Activated CD4-positive, alpha-beta memory T cell treated with anti-CD3 and anti-CD28 coated beads, Interleukin-2, amount 10 ng/mL, durations not matched to agents 7 days and 5 days (primary cell): ENCODE results near the gene CCDC192. TPM values are rescaled to one million over a fixed set of nuclear protein-coding genes. Genes with fewer than 3 reads are reported as not detected.

Experiments
- CTCF ChIA-PET: fragments of 350-600 bp; sonication (Branson Sonifier 250); formaldehyde crosslinking; loops from one replicate; lab custom pipeline; 2021; ENCODE audit warnings: antibody characterized with exemption, inconsistent platforms; lab: Charles Lee
- POLR2A ChIA-PET: fragments of 350-600 bp; sonication (Branson Sonifier 250); formaldehyde crosslinking; loops from one replicate; lab custom pipeline; 2021; ENCODE audit warnings: antibody characterized with exemption; lab: Charles Lee
- DNase-seq: peaks from one replicate; pipeline ENCODE4 v3.0.0-alpha.2; 2020
- H3K27ac Mint-ChIP-seq: one replicate; pipeline ENCODE4 v1.8.0; 2021; ENCODE audit warnings: mild to moderate bottlenecking, mixed read lengths
- H3K27me3 Mint-ChIP-seq: one replicate; pipeline ENCODE4 v1.8.0; 2021; ENCODE audit warnings: mixed read lengths
- H3K36me3 Mint-ChIP-seq: one replicate; pipeline ENCODE4 v1.8.0; 2021; ENCODE audit warnings: low read depth, mixed read lengths
- H3K4me1 Mint-ChIP-seq: one replicate; pipeline ENCODE4 v1.8.0; 2021; ENCODE audit warnings: mixed read lengths
- H3K4me3 Mint-ChIP-seq: one replicate; pipeline ENCODE4 v1.8.0; 2021; ENCODE audit warnings: mild to moderate bottlenecking, mixed read lengths
- H3K9me3 Mint-ChIP-seq: one replicate; pipeline ENCODE4 v1.8.0; 2021; ENCODE audit warnings: mixed read lengths
- total RNA-seq, 2 experiments: library from RNA; stranded (reverse); gene quantifications; one replicate each; pipeline ENCODE4 v1.2.3, GENCODE V29; 2021

Gene CCDC192
- total RNA-seq, 2 experiments from 2014 or later = not detected

DNA sequence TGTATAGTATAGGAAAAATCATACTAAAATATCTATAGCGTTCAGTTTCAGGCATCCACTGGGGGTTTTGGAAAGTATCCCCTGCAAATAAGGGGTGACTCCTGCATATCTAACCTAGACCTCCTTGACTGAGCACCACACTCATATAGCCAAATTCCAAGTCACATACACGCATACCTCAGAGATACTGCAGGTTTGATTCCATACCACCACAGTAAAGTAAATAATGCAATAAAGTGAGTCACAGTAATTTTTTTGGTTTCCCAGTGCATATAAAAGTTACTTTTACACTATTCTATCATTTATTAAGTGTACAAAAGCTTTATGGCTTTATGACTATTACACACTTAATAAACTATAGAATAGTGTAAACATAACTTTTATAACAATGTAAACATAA lies 151.3 kb downstream of the CCDC192 start:
- Mint-ChIP-seq H3K27me3 (peaks cover 2% of the 10 kb centered on the region), H3K36me3 (no peaks in the 10 kb centered on the region), H3K4me1 (peaks cover 11% of the 10 kb centered on the region), H3K27ac (no peak overlapping the region), H3K9me3 (no peaks in the 10 kb centered on the region), H3K4me3 (no peak overlapping the region)
- ChIA-PET CTCF (no interaction called here), POLR2A (no interaction called here)
- no peak for DNase-seq

DNA sequence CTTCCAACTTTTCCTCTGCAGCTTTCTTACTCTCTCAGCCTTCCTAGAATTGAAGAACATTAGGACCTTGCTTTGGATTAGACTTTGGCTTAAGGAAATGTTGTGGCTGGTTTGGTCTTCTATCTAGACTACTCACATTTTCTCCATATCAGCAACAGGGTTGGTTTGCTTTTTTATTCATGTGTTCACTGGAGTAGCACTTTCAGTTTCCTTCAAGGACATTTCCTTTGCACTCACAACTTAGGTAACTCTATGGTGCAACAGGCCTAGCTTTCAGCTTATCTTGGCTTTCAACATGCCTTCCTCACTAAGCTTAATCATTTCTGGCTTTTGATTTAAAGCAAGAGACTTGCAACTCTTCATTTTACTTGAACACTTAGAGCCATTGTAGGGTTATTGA lies 153.1 kb downstream of the CCDC192 start:
- H3K27ac Mint-ChIP-seq = no peak overlapping the region
- H3K9me3 Mint-ChIP-seq = no peaks in the 10 kb centered on the region
- no peak for DNase-seq
- H3K27me3 Mint-ChIP-seq = peaks cover 6% of the 10 kb centered on the region
- POLR2A ChIA-PET = no interaction called here
- H3K4me3 Mint-ChIP-seq = no peak overlapping the region
- CTCF ChIA-PET = interaction anchor here (0.8 to 1.0 kb wide), 2 partner anchors 10 to 11 kb away, joined by 3 read pairs; no protein-coding TSS in a partner anchor
- H3K4me1 Mint-ChIP-seq = peaks cover 11% of the 10 kb centered on the region
- no peaks in the 10 kb centered on the region for H3K36me3 Mint-ChIP-seq

DNA sequence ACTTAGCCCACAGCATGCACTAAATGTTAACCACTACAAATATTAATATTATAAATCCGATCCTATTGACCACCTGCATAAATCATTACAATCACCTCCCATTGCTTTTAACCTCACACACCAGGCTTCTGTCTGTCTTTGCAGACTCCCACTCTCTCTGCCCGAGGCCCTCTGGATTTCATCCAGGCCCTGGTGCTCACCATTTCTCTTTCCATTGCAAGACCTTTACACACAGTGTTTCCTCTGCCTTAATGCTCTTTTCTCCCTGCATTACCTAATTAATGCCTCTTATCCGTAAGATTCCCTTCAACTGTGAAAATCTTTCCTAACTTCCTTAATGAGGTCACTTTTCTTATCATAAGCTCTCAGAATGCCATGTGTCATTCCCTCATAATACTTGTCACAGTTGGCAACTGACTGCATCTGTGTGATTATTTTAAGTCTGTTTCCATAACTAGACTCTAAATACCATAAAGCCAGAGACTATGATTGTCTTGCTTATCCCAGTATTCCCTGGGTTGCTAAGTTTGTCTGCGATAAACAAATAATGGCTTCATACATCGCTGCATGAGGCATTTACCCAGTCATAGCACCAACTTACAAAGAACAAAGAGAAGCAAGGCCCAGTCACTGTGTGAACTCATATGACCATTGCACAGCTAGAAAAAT lies 155.1 kb downstream of the CCDC192 start:
- Mint-ChIP-seq H3K9me3 (no peaks in the 10 kb centered on the region), H3K36me3 (no peaks in the 10 kb centered on the region), H3K27me3 (peaks cover 6% of the 10 kb centered on the region), H3K4me1 (peaks cover 11% of the 10 kb centered on the region), H3K27ac (no peak overlapping the region), H3K4me3 (no peak overlapping the region)
- POLR2A ChIA-PET = interaction anchor here (1.1 kb wide), 1 partner anchor 11 kb away, joined by 4 read pairs; no protein-coding TSS in a partner anchor
- no peak for DNase-seq
- CTCF ChIA-PET = no interaction called here

DNA sequence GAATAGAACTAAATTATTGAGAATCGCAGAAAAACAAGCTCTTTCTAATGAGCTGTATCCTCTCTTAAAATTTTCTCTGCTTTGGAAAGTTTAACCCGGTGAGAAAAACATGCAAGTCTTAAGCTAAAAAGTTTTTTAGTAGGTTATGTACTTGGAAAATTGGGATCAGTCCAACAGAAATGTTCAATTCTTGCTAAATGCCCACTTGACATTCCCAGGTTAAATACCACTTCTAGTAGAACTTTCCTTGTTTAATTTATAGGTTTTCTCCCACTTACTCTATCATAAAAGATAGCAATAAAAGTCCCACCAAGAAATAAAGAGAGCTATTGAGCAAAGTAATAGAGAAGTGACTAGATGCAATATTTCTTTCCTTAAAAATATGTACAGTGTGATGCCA lies 157.1 kb downstream of the CCDC192 start:
- Mint-ChIP-seq H3K27ac (no peak overlapping the region), H3K9me3 (no peaks in the 10 kb centered on the region), H3K27me3 (peaks cover 4% of the 10 kb centered on the region), H3K4me1 (peaks cover 11% of the 10 kb centered on the region), H3K36me3 (no peaks in the 10 kb centered on the region), H3K4me3 (no peak overlapping the region)
- POLR2A ChIA-PET = no interaction called here
- CTCF ChIA-PET = interaction anchor here (1.1 to 2.2 kb wide), 2 partner anchors 15 to 18 kb away, joined by 3 to 7 read pairs; no protein-coding TSS in a partner anchor
- DNase-seq = no peak

DNA sequence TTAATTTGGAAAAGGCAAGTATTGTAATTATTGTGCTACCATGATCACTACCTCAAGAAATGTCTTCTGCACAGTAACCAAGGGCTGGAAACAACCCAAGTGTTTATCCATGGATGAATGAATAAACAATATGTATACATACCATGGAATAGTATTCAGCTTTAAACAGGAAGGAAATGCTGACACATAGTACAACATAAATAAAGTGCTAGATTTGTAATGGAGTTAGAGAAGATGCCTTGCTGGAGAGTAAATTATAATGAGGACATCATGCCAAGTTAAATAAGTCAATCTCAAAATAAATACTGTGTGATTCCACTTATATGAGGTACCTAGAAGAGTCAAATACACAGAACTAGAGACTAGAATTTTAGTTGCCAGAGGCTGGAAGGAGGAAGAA lies 160.0 kb downstream of the CCDC192 start:
- ChIA-PET CTCF (no interaction called here), POLR2A (no interaction called here)
- Mint-ChIP-seq H3K9me3 (no peaks in the 10 kb centered on the region), H3K27me3 (peaks cover 4% of the 10 kb centered on the region), H3K36me3 (no peaks in the 10 kb centered on the region), H3K4me1 (no peaks in the 10 kb centered on the region), H3K4me3 (no peak overlapping the region), H3K27ac (no peak overlapping the region)
- DNase-seq = no peak

DNA sequence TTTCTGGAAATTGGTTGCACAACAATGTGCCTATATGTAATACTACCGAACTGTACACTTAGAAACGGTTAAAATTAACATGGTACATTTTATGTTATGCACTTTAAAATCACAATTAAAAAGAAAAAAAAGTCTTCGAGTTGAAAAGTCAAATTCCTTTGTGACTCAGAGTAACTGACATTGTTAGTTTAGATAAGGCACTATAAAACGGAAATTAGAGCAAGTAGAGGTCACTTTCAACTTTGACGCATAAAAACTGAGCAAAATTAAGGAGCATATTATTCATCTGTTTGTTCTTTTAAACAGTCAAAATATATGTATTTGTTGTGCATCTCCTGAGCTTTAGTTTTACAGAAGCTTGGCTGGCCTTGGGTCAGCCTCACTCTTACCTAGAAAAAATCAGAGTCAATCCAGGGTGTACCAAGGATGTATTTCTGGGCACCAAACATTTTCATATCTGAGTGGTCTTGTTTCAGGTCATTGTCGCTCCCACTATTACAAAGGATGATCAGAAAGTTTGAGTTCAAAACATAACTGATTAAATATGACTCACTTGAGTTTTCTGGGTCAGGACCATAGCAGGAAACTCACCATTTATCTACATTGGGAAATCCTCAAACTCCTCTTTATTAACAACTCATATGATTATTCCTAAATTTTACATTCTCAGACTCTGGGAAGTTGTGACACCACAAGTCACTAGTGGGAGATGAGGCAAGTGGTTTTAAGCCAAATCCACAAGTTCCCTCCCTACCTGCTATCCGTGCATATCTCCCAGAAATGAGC lies 160.6 kb downstream of the CCDC192 start:
- no peaks in the 10 kb centered on the region for H3K4me1 Mint-ChIP-seq
- H3K27ac Mint-ChIP-seq = no peak overlapping the region
- H3K9me3 Mint-ChIP-seq = no peaks in the 10 kb centered on the region
- no peak for DNase-seq
- peaks cover 4% of the 10 kb centered on the region for H3K27me3 Mint-ChIP-seq
- no peaks in the 10 kb centered on the region for H3K36me3 Mint-ChIP-seq
- ChIA-PET POLR2A (no interaction called here), CTCF (no interaction called here)
- no peak overlapping the region for H3K4me3 Mint-ChIP-seq

DNA sequence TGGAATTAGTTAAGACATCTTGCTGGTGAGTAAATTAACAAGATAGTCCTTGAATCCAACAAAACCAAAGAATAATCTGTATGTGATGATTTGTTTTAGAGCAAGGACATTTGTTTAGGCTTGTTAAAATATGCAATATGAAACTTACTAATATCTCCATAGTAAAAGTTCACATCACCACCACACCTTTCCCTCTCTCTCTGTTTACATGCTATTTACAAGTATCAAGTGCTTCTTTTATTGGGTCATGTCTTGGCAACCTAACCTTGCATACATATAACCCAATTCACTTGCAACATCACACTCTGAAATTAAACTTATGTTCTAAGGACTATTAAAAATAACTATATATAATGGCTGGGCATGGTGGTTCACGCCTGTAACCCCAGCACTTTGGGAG lies 161.3 kb downstream of the CCDC192 start:
- POLR2A ChIA-PET = no interaction called here
- Mint-ChIP-seq H3K27me3 (peaks cover 3% of the 10 kb centered on the region), H3K9me3 (no peaks in the 10 kb centered on the region), H3K36me3 (no peaks in the 10 kb centered on the region), H3K4me1 (no peaks in the 10 kb centered on the region), H3K27ac (no peak overlapping the region), H3K4me3 (no peak overlapping the region)
- DNase-seq = no peak
- CTCF ChIA-PET = interaction anchor here (1.3 kb wide), 1 partner anchor 14 kb away, joined by 3 read pairs; no protein-coding TSS in a partner anchor

DNA sequence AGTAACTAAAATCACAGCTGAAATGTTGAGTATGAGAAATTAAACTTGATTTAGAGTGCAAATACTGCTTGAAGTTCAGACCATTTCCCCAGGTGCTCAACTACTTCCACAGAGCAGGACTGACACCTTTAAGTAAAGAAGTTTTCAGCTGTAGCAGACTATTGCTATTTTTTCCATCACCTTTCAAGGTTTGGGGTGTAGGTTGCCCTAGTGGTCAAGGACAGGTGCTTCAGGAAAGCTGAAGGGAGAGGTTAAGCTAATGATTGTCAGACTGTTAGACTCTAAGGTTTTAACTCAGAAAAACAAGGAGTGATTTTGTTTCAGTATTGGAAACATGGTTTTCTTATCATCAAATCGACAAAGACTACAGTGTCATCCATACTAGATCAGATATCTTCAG lies 162.1 kb downstream of the CCDC192 start:
- CTCF ChIA-PET = interaction anchor here (1.3 to 1.4 kb wide), 2 partner anchors 9 to 13 kb away, joined by 3 read pairs; no protein-coding TSS in a partner anchor
- H3K36me3 Mint-ChIP-seq = no peaks in the 10 kb centered on the region
- no peaks in the 10 kb centered on the region for H3K9me3 Mint-ChIP-seq
- POLR2A ChIA-PET = no interaction called here
- H3K4me3 Mint-ChIP-seq = no peak overlapping the region
- no peaks in the 10 kb centered on the region for H3K27me3 Mint-ChIP-seq
- no peak overlapping the region for H3K27ac Mint-ChIP-seq
- no peak for DNase-seq
- no peaks in the 10 kb centered on the region for H3K4me1 Mint-ChIP-seq

DNA sequence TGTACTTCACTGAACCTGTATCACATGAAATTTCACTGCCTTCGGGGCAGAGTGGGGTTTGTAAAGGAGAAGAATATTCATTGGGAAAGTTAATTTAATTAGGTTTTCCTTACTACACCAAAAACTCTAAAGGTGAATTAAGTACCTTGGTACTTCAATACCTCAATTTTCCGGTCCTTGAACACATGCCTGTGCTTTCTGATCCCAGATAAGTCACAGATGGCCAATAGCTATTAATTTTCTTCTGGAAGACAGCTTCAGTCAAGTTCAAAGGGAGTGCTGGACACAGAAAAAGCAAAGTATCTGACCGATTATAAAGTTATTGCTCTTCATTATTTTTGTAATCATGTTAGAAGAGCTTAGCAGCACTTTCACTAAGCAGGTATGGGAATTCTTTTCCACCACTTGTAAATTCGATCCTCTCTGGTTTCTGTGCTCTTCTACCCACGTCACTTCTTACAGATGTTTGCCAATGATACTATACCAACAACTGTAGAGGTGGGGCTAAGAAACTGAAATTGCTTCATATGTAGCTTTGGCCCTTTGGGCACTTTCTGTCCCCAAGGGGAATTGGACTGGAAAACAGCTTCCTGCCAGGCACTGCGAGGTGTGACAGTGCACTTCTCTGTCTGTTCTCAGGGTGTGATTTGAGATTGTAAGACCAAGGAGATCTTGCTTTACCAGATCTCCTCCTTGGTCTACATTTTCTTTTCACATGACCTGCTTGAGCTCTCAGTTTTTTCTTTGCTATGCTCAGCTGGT lies 164.0 kb downstream of the CCDC192 start:
- Mint-ChIP-seq H3K4me3 (no peak overlapping the region), H3K4me1 (no peaks in the 10 kb centered on the region), H3K36me3 (no peaks in the 10 kb centered on the region), H3K27me3 (no peaks in the 10 kb centered on the region), H3K9me3 (no peaks in the 10 kb centered on the region), H3K27ac (no peak overlapping the region)
- no peak for DNase-seq
- ChIA-PET CTCF (no interaction called here), POLR2A (no interaction called here)

DNA sequence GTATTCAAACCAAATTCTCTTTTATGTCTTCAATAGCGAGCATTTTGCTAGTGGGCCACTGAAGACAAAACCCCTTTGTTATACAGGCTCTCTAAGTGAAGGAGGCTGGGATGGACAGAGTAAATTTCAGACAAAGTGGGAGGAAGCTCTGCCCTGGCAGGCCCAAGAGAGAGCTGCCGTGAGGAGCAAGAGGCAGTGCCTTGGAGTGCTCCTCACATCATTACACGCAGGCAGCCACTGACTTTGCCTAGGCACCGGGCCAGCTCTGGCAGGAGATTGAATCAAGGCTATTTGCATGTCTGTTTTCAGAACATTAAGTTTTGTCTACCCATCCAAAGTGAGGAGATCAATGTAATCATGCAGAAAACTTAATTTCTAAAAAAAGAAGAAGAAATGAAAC lies 167.7 kb downstream of the CCDC192 start:
- H3K36me3 Mint-ChIP-seq = no peaks in the 10 kb centered on the region
- CTCF ChIA-PET = no interaction called here
- no peak overlapping the region for H3K27ac Mint-ChIP-seq
- no peaks in the 10 kb centered on the region for H3K9me3 Mint-ChIP-seq
- H3K4me3 Mint-ChIP-seq = no peak overlapping the region
- POLR2A ChIA-PET = no interaction called here
- no peaks in the 10 kb centered on the region for H3K4me1 Mint-ChIP-seq
- H3K27me3 Mint-ChIP-seq = peaks cover 3% of the 10 kb centered on the region
- no peak for DNase-seq

DNA sequence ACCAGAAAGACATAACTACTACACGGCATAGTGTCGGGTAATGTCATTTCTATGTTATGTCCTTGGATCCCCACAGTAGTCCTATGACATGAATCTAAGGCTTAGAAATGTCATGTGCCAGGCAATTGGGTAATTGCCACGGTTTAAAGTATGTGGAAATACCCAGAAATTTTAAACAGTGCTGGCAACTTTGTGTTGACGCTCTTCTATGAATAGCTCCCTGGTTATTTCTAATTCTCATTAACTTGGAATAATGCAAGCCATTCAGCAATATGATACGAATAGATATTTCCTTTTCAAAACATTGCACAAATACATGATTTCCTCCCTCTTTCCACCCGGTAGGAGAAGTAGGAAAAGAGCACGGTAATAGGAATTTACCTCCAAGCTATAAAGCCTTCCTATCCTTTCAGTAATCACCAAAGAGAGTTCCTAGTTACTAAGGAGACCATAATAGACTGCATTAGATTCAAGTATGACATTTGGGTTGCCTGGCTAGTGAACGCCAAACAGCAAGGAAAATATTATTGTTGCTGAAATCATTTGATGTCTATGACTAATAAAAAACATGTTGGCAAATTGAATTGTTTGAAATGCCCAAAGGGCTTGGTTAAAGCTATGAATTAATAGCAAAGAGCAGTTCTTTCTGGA lies 168.4 kb downstream of the CCDC192 start:
- ChIA-PET POLR2A (no interaction called here), CTCF (interaction anchor here (1.0 kb wide), 1 partner anchor 14 kb away, joined by 3 read pairs; no protein-coding TSS in a partner anchor)
- peaks cover 3% of the 10 kb centered on the region for H3K27me3 Mint-ChIP-seq
- no peaks in the 10 kb centered on the region for H3K4me1 Mint-ChIP-seq
- DNase-seq = no peak
- no peaks in the 10 kb centered on the region for H3K9me3 Mint-ChIP-seq
- H3K27ac Mint-ChIP-seq = no peak overlapping the region
- H3K36me3 Mint-ChIP-seq = no peaks in the 10 kb centered on the region
- no peak overlapping the region for H3K4me3 Mint-ChIP-seq

DNA sequence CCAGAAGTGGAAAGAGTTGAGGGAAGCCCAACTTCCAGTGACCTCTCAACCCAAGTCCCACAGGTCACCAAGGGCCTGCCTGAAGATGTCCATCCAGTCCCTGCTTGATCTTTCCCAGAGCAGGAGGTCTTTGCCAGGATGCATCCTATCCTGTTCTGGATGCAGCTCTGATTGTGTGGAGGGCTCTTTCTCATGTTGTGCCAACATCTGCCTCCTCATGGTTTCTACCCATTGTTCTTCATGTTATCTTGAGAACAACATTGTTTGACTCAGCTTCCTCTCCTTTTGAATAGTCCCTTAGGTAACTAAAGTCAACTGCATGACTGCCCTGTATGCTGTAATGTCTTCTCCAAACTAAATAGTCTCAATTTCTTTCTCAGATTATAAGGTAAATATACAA lies 169.3 kb downstream of the CCDC192 start:
- Mint-ChIP-seq H3K4me3 (no peak overlapping the region), H3K4me1 (no peaks in the 10 kb centered on the region), H3K27me3 (peaks cover 3% of the 10 kb centered on the region), H3K9me3 (no peaks in the 10 kb centered on the region), H3K36me3 (no peaks in the 10 kb centered on the region), H3K27ac (no peak overlapping the region)
- CTCF ChIA-PET = interaction anchor here (1.0 kb wide), 2 partner anchors 13 to 114 kb away, joined by 3 read pairs; no protein-coding TSS in a partner anchor
- POLR2A ChIA-PET = no interaction called here
- DNase-seq = no peak
